HepG2 (cell line): ENCODE data around the gene GINS3. TPM values are rescaled to one million over a fixed set of nuclear protein-coding genes. Genes with fewer than 3 reads are reported as not detected.

ENCODE experiments used
- ARID3A ChIP-seq: IDR thresholded peaks from 2 replicates; pipeline ENCODE4 v1.6.1; 2012; ENCODE audit warnings: low read depth, low read length, improper control_type of control experiment
- ATF1 ChIP-seq: IDR thresholded peaks from 2 replicates; pipeline ENCODE4 v1.6.1; 2016; ENCODE audit warnings: mild to moderate bottlenecking, control low read depth
- CREBL2 ChIP-seq: sonication (generic); formaldehyde crosslinking; IDR thresholded peaks from 2 replicates; pipeline ENCODE4 v1.8.1; 2023; ENCODE audit warnings: missing genetic modification reagents, mild to moderate bottlenecking, borderline replicate concordance
- GMEB1 ChIP-seq: sonication (generic); formaldehyde crosslinking; IDR thresholded peaks from 2 replicates; pipeline ENCODE4 v1.5.1; 2020; ENCODE audit warnings: missing genetic modification reagents, mild to moderate bottlenecking, borderline replicate concordance
- HMGXB3 ChIP-seq: sonication (generic); formaldehyde crosslinking; IDR thresholded peaks from 2 replicates; pipeline ENCODE4 v1.4.0; 2020; ENCODE audit warnings: missing genetic modification reagents, borderline replicate concordance
- IRF1 ChIP-seq: sonication (generic); formaldehyde crosslinking; IDR thresholded peaks from 2 replicates; pipeline ENCODE4 v1.4.0; 2020; ENCODE audit warnings: low read depth, mild to moderate bottlenecking, missing genetic modification reagents
- MEIS1 ChIP-seq: sonication (generic); formaldehyde crosslinking; IDR thresholded peaks from 2 replicates; pipeline ENCODE4 v1.9.0; 2021; ENCODE audit warnings: mild to moderate bottlenecking, missing genetic modification reagents, moderate library complexity, borderline replicate concordance
- NR1H2 ChIP-seq: sonication (generic); formaldehyde crosslinking; IDR thresholded peaks from 2 replicates; pipeline ENCODE4 v1.8.1; 2022; ENCODE audit warnings: low read depth, missing genetic modification reagents, borderline replicate concordance
- NR2F6 ChIP-seq, 2 experiments: IDR thresholded peaks; 2 replicates each; pipeline ENCODE4 v1.6.1; 2016; ENCODE audit warnings: antibody characterized with exemption in 1 of 2, mild to moderate bottlenecking in 1 of 2
- ZFP36L2 ChIP-seq: sonication (generic); formaldehyde crosslinking; IDR thresholded peaks from 2 replicates; pipeline ENCODE4 v1.4.0; 2020; ENCODE audit warnings: missing genetic modification reagents
- ZNF367 ChIP-seq: sonication (generic); formaldehyde crosslinking; IDR thresholded peaks from 2 replicates; pipeline ENCODE4 v1.4.0; 2020; ENCODE audit warnings: missing genetic modification reagents, borderline replicate concordance
- ZNF503 ChIP-seq: sonication (generic); formaldehyde crosslinking; IDR thresholded peaks from 2 replicates; pipeline ENCODE4 v1.4.0; 2020; ENCODE audit warnings: missing genetic modification reagents
- ZNF607 ChIP-seq: sonication (generic); formaldehyde crosslinking; IDR thresholded peaks from 2 replicates; pipeline ENCODE4 v1.5.1; 2020; ENCODE audit warnings: missing genetic modification reagents, mild to moderate bottlenecking, borderline replicate concordance
- polyA plus RNA-seq, 8 experiments: library from polyadenylated mRNA; depleted of rRNA in 3 of 8; stranded (reverse) in 7 of 8; unstranded in 1 of 8; fragments of >200 nt; fragmentation: Illumina TruSeq in 4 of 8; extraction: Trizol in 4 of 8; gene quantifications; 2 replicates each; pipeline versions ENCODE4 v1.2.1 to v1.2.3, GENCODE V29; 2011 to 2016; ENCODE audit warnings: low read depth in 4 of 8, missing spikeins in 1 of 8, mixed read lengths in 1 of 8; ENCODE audit not compliant: insufficient read depth in 1 of 8
- total RNA-seq, 5 experiments: library from RNA; depleted of rRNA; stranded (reverse); fragments of >200 nt; fragmentation: Illumina TruSeq; extraction: Trizol; gene quantifications; 2 replicates each; pipeline ENCODE4 v1.2.3, GENCODE V29; 2016; ENCODE audit warnings: low read depth in 1 of 5

Gene GINS3
- total and polyA plus RNA-seq, 2 of the 13 experiments (the other 11 are each of a cell fraction or from before 2014, with no cell fraction given), result 6.5 to 19.3 TPM

- TF ChIP-seq HMGXB3 (CRISPR knock-in tag), result peak; percentile 92; the same call in 1 of the 2 replicates
- TF ChIP-seq MEIS1 (CRISPR knock-in tag), result peak; percentile 85; the same call in 1 of the 2 replicates
- peak; percentile 23; the same call in 1 of the 2 replicates for TF ChIP-seq ZNF503 (CRISPR knock-in tag)
- peak; percentile 88 for TF ChIP-seq ATF1 (CRISPR knock-in tag)
- TF ChIP-seq ARID3A, result no peak
- peak; percentile 95 for TF ChIP-seq GMEB1 (CRISPR knock-in tag)
- no peak; the same call in 1 of the 2 replicates for TF ChIP-seq ZNF607
- no peak for TF ChIP-seq IRF1 (CRISPR knock-in tag)
- TF ChIP-seq CREBL2, result no peak; the same call in 1 of the 2 replicates
- no peak for TF ChIP-seq ZNF367 (CRISPR knock-in tag)
- peak; percentile 69; the same call in 1 of the 2 replicates for TF ChIP-seq ZFP36L2 (CRISPR knock-in tag)
- no peak; the same call in 1 of the 2 replicates for TF ChIP-seq NR1H2 (CRISPR knock-in tag)
- TF ChIP-seq NR2F6 (IDR thresholded peaks at IDR 0.05), result 0 out of 2 replicates have a peak, but pooled peaks have one; percentile 20
- TF ChIP-seq NR2F6 (CRISPR knock-in tag; IDR thresholded peaks at IDR 0.05), result peak; percentile 32; the same call in 1 of the 2 replicates
Measured at GRCh38 chr16:58392215-58393137, at the start of gene GINS3 (continued).
